Adipocyte (in vitro differentiated cells): Measurements from ENCODE around the gene DOC2B.
A peak's percentile ranks its signal among the peaks of the same experiment; 100 is the strongest.
"Not testable (repeated sequence)": the region's sequence is repeated elsewhere in the genome, so short reads cannot be mapped to it uniquely, and the experiment has no call there.

Source experiments
- DNase-seq: peaks from one replicate; pipeline ENCODE4 v3.0.0-alpha.2; 2015; ENCODE audit warnings: low read depth
- H3K27me3 ChIP-seq: replicated peaks from 2 replicates; pipeline ENCODE4 v1.7.0; 2013; ENCODE audit warnings: mild to moderate bottlenecking, low read length, moderate library complexity; ENCODE audit not compliant: control insufficient read depth, insufficient read depth
- H3K36me3 ChIP-seq: 2 replicates; pipeline ENCODE4 v1.7.0; 2013; ENCODE audit warnings: low read length, mild to moderate bottlenecking, moderate library complexity; ENCODE audit not compliant: control insufficient read depth, insufficient read depth, severe bottlenecking
- H3K4me1 ChIP-seq: 2 replicates; pipeline ENCODE4 v1.7.0; 2013; ENCODE audit warnings: mild to moderate bottlenecking, low read length, moderate library complexity; ENCODE audit not compliant: control insufficient read depth, insufficient read depth
- H3K4me3 ChIP-seq: 2 replicates; pipeline ENCODE4 v1.7.0; 2013; ENCODE audit warnings: mild to moderate bottlenecking, low read length, moderate library complexity
- H3K9ac ChIP-seq: 2 replicates; pipeline ENCODE4 v1.7.0; 2013; ENCODE audit warnings: mild to moderate bottlenecking, low read length, moderate library complexity
- H3K9me3 ChIP-seq: 2 replicates; pipeline ENCODE4 v1.7.0; 2013; ENCODE audit warnings: mild to moderate bottlenecking, low read length, moderate library complexity; ENCODE audit not compliant: control insufficient read depth

Gene DOC2B

DNA sequence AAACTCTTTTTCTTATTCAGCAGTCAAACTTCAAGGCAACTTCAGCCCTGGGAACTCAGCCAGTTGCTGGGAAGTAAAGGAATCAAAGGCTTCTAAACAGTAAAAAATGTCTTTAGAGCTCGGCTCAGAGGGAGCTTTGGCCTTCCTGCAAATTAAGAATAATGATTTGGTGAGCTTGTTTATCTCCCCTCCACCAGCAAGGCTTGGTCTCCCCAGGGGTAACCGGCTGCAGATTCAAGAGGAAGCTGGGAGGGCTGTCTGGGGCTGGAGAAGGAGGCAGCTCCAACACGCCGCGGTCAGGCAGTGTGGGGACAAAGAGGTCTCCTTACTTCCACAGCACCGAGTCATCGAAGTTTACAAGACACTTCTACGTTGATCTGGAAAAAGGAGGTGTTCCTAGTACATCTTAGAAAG lies 17.7 kb upstream of the DOC2B start:
- Histone ChIP-seq H3K27me3 (peaks cover 64% of the 10 kb centered on the region), H3K9ac (no peak overlapping the region), H3K4me1 (peaks cover 3% of the 10 kb centered on the region), H3K36me3 (no peaks in the 10 kb centered on the region), H3K9me3 (no peaks in the 10 kb centered on the region), H3K4me3 (no peak overlapping the region)
- peak; percentile 38 for DNase-seq

DNA sequence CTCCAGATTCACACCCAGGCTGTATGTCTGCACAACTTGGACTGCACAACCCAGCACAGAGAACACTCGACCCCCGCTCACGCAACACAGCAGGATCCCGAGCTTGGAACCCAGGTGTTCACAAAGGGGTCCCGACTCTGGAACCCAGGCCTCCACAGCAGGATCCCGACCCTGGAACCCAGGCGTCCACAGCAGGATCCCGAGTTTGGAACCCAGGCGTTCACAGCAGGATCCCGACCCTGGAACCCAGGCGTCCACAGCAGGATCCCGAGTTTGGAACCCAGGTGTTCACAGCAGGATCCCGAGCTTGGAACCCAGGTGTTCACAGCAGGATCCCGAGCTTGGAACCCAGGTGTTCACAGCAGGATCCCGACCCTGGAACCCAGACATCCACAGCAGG lies 16.8 kb upstream of the DOC2B start:
- H3K36me3 ChIP-seq, H3K9me3 ChIP-seq, H3K9ac ChIP-seq, H3K4me1 ChIP-seq, H3K4me3 ChIP-seq, DNase-seq: not testable (repeated sequence)
- H3K27me3 ChIP-seq: peaks cover 63% of the 10 kb centered on the region

- peaks cover 3% of the 10 kb centered on the region for H3K4me1 ChIP-seq
- no peaks in the 10 kb centered on the region for H3K9me3 ChIP-seq
- no peak for DNase-seq
- no peaks in the 10 kb centered on the region for H3K36me3 ChIP-seq
- no peak overlapping the region for H3K4me3 ChIP-seq
- no peak overlapping the region for H3K9ac ChIP-seq
- peaks cover 61% of the 10 kb centered on the region for H3K27me3 ChIP-seq
These were observed 15.9 kb upstream of the DOC2B start for GRCh38 chr17:197352-197751.

DNA sequence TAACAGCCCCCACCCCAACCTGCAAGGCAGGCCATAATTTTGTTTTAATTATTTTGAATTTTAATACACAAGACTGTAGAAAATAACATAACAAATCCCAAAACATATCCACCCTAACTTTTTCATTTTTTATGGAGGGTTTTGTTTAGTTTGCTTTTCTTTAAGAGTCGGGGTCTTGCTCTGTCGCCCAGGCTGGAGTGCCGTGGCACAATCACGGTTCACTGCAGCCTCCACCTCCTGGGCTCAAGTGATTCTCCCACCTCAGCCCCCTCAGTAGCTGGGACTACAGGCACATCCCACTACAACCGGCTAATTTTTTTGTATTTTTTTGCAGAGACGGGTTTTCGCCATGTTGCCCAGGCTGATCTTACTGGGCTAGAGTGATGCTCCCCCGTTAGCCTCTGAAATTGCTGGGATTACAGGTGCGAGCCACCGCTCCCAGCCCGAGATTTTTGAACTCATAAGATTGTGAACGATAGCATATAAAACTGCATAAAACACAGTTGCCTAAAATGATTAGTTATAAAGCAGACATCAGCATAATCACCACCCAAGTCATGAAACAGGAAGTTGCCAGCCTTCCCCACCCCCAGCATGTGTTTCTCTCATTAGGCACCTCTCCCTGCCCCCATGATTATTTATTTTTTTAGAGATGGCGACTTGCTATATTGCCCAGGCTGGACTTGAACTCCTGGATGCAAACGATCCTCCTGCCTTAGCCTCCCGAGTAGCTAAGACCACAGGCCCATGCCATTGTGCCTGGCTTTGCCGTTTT lies 13.6 kb upstream of the DOC2B start:
- Histone ChIP-seq H3K4me3 (no peak overlapping the region), H3K4me1 (peaks cover 3% of the 10 kb centered on the region), H3K9ac (no peak overlapping the region), H3K27me3 (peaks cover 50% of the 10 kb centered on the region), H3K9me3 (no peaks in the 10 kb centered on the region), H3K36me3 (no peaks in the 10 kb centered on the region)
- no peak for DNase-seq

DNA sequence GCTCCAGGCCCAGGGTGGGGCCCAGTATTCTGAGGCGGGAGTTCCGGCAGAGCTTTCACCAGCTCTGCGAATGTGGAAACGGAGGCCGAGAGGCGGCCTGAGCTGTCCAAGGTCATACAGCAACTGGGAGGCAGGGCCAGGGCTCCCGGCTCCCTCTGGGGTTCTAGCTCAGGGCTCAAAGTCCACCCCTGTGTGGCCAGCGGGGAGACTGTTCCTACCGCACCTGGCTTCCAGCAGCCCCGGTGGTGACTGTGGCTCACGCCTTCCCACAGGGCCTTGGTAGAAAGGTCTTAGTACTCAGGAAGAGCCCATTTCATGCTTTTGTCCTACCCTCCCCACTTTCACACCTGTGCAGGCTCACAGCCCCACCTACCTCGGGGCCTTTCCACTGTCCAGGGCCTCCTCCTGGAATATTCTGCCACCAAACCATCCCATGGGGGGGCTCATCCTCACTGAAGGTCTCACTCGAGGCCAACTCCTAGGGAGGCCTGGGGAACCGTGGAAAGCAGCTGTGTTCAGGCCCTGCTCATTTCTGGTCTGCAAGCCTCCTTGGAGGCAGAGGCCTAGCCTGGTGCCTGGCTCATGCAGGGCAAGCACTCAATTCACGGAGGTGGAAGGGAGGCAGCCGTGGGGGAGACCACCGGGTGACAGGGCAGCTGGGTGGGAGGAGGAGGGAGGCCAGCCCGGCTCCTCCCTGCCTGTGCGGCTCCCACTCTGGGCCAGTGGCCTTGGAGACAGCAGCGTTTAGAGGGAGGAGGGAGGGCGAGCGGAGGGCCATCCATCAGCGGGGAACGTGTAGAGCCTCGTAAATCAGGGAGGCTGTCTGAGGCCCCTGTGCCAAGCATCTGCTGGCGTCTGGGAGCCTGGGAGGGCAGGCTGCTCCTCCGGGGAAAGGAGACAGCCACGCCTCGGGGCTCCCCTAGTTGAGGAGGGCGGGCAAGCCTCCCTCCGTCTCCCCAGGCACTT lies 12.7 kb upstream of the DOC2B start:
- Histone ChIP-seq H3K27me3 (peaks cover 48% of the 10 kb centered on the region), H3K4me1 (peaks cover 3% of the 10 kb centered on the region), H3K9me3 (no peaks in the 10 kb centered on the region), H3K9ac (no peak overlapping the region), H3K4me3 (no peak overlapping the region), H3K36me3 (no peaks in the 10 kb centered on the region)
- DNase-seq: no peak

GRCh38 chr17:193426-193810 lies 12.0 kb upstream of the DOC2B start:
- Histone ChIP-seq H3K9me3 (no peaks in the 10 kb centered on the region), H3K9ac (no peak overlapping the region), H3K4me3 (no peak overlapping the region), H3K36me3 (no peaks in the 10 kb centered on the region), H3K4me1 (no peaks in the 10 kb centered on the region), H3K27me3 (peaks cover 49% of the 10 kb centered on the region)
- no peak for DNase-seq

DNA sequence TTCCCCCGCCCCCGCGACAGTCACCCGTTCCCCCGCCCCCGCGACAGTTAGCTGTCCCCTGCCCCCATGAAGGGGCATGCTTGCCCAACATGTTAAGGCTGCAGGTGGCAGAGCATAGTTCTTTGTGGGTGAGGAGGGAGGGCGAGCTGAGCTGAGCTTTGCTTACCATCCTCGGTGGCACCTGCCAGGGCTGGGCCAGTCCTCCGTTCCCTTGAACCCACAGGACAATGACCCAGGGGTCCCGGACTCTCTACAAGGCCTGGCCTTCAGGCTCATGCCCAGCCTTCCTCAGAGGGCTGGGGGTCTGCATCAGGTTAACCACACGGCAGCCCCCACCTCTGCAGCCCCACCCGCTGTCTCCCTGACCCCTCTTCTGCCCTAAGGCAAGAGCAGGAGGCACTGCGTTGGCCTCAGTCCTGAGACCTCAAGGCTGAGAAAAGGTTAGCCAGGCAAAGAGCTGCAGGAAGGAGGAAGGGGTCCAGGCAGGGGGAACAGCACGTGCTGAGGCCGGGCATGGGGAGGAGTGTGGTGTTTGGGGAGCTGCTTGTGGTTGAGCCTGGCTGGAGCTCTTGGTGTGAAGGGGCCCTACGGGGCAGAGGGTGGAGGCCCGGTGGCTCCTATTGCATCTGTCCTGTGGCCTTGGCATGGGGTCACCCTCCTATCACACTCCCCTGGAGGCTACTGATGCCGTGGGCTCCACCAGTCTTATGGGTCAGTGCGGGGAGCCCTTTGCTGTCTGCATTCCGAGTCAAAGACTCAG lies 11.4 kb upstream of the DOC2B start:
- H3K9ac ChIP-seq: no peak overlapping the region
- no peaks in the 10 kb centered on the region for H3K9me3 ChIP-seq
- H3K4me3 ChIP-seq: no peak overlapping the region
- no peaks in the 10 kb centered on the region for H3K36me3 ChIP-seq
- H3K4me1 ChIP-seq: no peaks in the 10 kb centered on the region
- no peak for DNase-seq
- H3K27me3 ChIP-seq: peaks cover 45% of the 10 kb centered on the region

- Histone ChIP-seq H3K9ac (no peak overlapping the region), H3K9me3 (no peaks in the 10 kb centered on the region), H3K27me3 (peaks cover 42% of the 10 kb centered on the region), H3K4me1 (no peaks in the 10 kb centered on the region), H3K4me3 (no peak overlapping the region), H3K36me3 (no peaks in the 10 kb centered on the region)
- no peak for DNase-seq
These were observed 8.0 kb upstream of the DOC2B start for GRCh38 chr17:189444-189843.

DNA sequence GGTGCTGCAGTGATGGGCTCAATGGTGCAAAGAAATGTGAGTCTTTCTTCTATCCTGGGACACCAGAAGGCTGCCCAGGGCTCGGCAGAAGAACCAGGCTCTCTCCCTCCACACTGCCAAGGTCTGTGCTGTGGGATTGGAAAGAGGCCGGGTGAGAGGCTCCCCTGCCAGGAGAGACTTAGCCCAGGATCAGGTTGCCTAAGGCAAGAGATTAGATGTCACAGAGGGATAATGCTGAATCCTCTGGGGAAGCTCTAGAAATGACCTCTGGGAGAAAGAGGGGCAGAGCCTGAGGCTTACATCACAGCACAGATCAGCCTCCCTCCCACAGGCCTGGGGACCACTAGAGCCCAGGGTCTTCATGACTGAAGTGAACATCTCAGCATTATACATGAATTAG lies 5.7 kb upstream of the DOC2B start:
- H3K27me3 ChIP-seq: peaks cover 52% of the 10 kb centered on the region
- no peaks in the 10 kb centered on the region for H3K9me3 ChIP-seq
- no peak overlapping the region for H3K4me3 ChIP-seq
- DNase-seq: no peak
- H3K9ac ChIP-seq: no peak overlapping the region
- no peaks in the 10 kb centered on the region for H3K4me1 ChIP-seq
- no peaks in the 10 kb centered on the region for H3K36me3 ChIP-seq

GRCh38 chr17:185445-186138 lies 4.1 kb upstream of the DOC2B start:
- no peak for DNase-seq
- H3K36me3 ChIP-seq: no peaks in the 10 kb centered on the region
- H3K9ac ChIP-seq: no peak overlapping the region
- H3K9me3 ChIP-seq: no peaks in the 10 kb centered on the region
- no peaks in the 10 kb centered on the region for H3K4me1 ChIP-seq
- no peak overlapping the region for H3K4me3 ChIP-seq
- peaks cover 57% of the 10 kb centered on the region for H3K27me3 ChIP-seq
